ENCODE data around the gene THADA.
A peak's percentile ranks its signal among the peaks of the same experiment; 100 is the strongest.

THADA gene

DNA sequence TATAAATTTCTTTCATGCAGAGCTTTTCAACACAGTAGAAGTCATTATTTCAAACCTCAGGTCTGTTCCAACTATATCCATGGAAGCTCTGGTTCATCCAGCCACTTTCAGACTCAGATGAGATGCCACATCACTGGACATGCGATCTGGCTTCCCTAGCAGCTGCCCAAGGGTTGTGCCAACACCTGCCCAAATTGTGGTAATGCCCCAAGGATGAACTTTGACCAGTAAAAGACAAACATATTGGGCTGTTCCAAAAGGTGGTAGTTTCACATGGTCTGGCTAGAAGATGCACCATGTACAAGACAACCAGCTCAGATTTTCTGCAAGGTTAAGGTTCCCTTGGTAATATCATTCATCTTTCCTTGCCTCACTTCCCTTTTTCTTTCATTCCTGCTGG, 101.9 kb downstream of the THADA start:
- no peak for TF ChIP-seq CTCF (IDR thresholded peaks at IDR 0.05; ENCODE audit: control insufficient read depth, insufficient read depth, low read depth, low read length, missing control alignments)
- no peak overlapping the region for H3K4me3 ChIP-seq (ENCODE audit: control insufficient read depth, low read depth, low read length)
- no peak for DNase-seq (ENCODE audit: low read depth)

- TF ChIP-seq CTCF (IDR thresholded peaks at IDR 0.05; ENCODE audit: control insufficient read depth, insufficient read depth, low read depth, low read length, missing control alignments): no peak
- no peak overlapping the region for H3K4me3 ChIP-seq (ENCODE audit: control insufficient read depth, low read depth, low read length)
- no peak for DNase-seq (ENCODE audit: low read depth)
These were observed 104.7 kb downstream of the THADA start for GRCh38 chr2:43491065-43491639.

GRCh38 chr2:43490252-43490786, 105.5 kb downstream of the THADA start:
- H3K4me3 ChIP-seq (ENCODE audit: control insufficient read depth, low read depth, low read length): no peak overlapping the region
- no peak for TF ChIP-seq CTCF (IDR thresholded peaks at IDR 0.05; ENCODE audit: control insufficient read depth, insufficient read depth, low read depth, low read length, missing control alignments)
- no peak for DNase-seq (ENCODE audit: low read depth)

GRCh38 chr2:43488737-43489136, 107.1 kb downstream of the THADA start:
- TF ChIP-seq CTCF (IDR thresholded peaks at IDR 0.05; ENCODE audit: control insufficient read depth, insufficient read depth, low read depth, low read length, missing control alignments): no peak
- no peak for DNase-seq (ENCODE audit: low read depth)
- no peak overlapping the region for H3K4me3 ChIP-seq (ENCODE audit: control insufficient read depth, low read depth, low read length)

DNA sequence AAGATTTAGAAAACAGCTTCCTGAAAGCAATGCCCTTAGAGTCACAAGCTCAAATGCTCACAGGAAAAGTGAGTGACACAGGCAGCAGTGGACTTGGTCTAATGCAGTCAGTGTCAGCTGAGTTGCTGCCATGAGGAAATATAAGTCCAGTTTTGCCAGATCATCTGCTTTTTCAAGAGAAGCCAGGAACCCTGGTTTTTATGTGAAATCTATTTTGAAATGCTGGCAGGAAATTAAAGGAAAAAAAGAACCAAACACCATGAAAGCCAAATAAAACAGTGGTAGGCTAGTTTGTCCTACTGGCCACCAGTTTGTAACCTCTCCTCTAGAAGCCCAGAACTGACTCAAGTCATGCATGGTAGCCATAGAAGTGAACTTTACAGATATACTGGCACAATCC, 109.2 kb downstream of the THADA start:
- no peak for TF ChIP-seq CTCF (IDR thresholded peaks at IDR 0.05; ENCODE audit: control insufficient read depth, insufficient read depth, low read depth, low read length, missing control alignments)
- no peak for DNase-seq (ENCODE audit: low read depth)
- H3K4me3 ChIP-seq (ENCODE audit: control insufficient read depth, low read depth, low read length): no peak overlapping the region

- DNase-seq (ENCODE audit: low read depth): peak; percentile 57
- H3K4me3 ChIP-seq (ENCODE audit: control insufficient read depth, low read depth, low read length): no peak overlapping the region
- peak; percentile 39 for TF ChIP-seq CTCF (IDR thresholded peaks at IDR 0.05; ENCODE audit: control insufficient read depth, insufficient read depth, low read depth, low read length, missing control alignments)
These were observed 111.4 kb downstream of the THADA start for GRCh38 chr2:43484323-43484930.

Measured in AG09309 (cell line).